Measurements from ENCODE around the gene EOGT.

EOGT gene

DNA sequence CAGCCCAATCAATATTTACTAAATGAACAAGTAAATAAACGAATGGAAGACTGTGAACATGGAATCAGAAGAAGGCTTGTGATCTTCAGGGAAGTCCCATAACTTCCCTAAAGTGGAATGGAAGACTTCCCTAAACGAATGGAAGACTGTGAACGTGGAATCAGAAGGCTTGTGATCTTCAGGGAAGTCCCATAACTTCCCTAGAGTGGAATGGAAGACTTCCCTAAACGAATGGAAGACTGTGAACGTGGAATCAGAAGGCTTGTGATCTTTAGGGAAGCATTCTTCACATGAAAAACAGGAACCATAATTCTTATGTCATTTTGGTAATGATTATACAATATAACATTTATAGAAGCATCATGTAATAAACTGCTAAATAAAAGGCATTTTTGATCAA, 38.8 kb downstream of the EOGT start:
- Mint-ChIP-seq H3K9me3 (no peaks in the 10 kb centered on the region), H3K4me1 (no peaks in the 10 kb centered on the region), H3K36me3 (ENCODE audit: insufficient read depth) (peaks cover 7% of the 10 kb centered on the region), H3K4me3 (no peak overlapping the region), H3K27me3 (peaks cover 10% of the 10 kb centered on the region), H3K27ac (ENCODE audit: low read depth) (no peak overlapping the region)
- no peak for DNase-seq (ENCODE audit: low spot score in 2 of 2)
- ATAC-seq (replicated peaks; ENCODE audit: extremely low read depth, poor library complexity, severe bottlenecking), result no peak

DNA sequence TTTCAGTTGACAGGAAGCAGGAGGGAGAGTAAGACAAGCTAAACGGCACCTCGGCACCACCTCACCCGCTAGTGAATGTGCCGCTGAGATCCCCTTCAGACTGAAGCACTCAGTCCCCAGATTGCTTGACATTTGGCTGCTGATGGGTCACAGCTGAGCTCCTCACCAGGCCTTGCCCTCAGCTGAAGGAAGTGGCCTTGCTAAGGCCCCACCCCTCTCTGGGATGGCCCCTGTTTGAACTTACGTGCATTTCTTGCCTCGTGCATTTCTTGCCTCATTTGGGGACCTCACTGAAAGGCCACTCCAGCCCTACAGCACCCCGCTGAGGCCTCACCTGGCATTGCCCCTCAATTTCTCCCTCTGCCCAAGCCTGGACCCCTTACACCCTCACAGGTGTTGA, 39.8 kb downstream of the EOGT start:
- no peak for ATAC-seq (replicated peaks; ENCODE audit: extremely low read depth, poor library complexity, severe bottlenecking)

DNA sequence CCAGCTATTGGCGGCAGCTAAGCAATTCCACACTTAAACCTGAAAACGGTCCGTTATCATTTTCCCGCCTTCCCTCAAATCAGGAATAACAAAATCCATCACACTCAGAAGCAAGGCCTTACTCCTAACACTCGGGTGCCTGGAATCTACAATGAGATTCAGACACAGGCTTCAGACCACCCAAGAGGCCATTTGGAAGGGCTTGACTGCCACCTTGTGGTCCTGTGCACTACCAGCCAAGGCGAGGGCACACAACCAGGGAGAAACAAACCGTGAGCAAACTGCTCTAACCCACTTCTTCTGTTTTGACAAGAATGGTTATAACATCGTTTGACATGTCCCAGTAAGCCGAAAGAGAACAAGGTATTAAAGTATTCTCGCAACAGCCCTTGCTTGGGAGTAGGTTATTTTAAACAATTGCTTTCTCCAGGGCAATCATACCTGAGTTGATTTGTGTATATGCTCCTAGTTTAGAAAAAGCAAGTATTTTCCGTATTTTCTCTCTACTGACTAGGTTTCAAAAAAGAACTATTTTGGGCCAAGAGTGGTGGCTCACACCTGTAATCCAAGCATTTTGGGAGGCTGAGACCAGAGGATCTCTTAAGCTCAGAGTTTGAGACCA, 41.0 kb downstream of the EOGT start:
- ATAC-seq (replicated peaks; ENCODE audit: extremely low read depth, poor library complexity, severe bottlenecking) (no peak), DNase-seq (ENCODE audit: low spot score in 2 of 2) (no peak)
- Mint-ChIP-seq H3K27me3 (peaks cover 23% of the 10 kb centered on the region), H3K4me3 (no peak overlapping the region), H3K4me1 (no peaks in the 10 kb centered on the region), H3K36me3 (ENCODE audit: insufficient read depth) (peaks cover under 1% of the 10 kb centered on the region), H3K9me3 (no peaks in the 10 kb centered on the region), H3K27ac (ENCODE audit: low read depth) (no peak overlapping the region)

More for the DNA sequence above, 39.8 kb downstream of the EOGT start:
- Mint-ChIP-seq H3K4me1 (no peaks in the 10 kb centered on the region), H3K9me3 (no peaks in the 10 kb centered on the region), H3K27ac (ENCODE audit: low read depth) (no peak overlapping the region), H3K27me3 (peaks cover 17% of the 10 kb centered on the region), H3K36me3 (ENCODE audit: insufficient read depth) (peaks cover 4% of the 10 kb centered on the region), H3K4me3 (no peak overlapping the region)
- no peak for DNase-seq (ENCODE audit: low spot score in 2 of 2)

DNA sequence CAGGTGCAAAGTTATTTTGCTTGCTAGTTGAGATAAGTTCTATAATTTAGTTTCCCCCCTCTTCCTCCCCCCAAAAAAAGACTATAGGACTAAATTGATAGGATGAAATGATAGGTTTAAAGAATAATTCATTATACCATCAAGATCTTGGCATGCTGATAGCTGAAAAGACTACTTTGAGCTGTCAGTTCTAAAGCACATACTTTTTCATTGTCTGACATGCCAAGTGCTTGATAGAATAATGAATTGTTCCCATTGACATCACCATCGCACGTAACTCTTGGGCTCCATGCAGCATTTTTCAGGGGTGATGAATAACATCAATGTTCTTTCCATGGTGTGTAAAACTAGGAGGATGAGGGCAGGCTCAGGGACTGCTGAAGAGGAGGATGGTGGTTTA, 48.8 kb downstream of the EOGT start:
- Mint-ChIP-seq H3K36me3 (ENCODE audit: insufficient read depth) (no peaks in the 10 kb centered on the region), H3K9me3 (no peaks in the 10 kb centered on the region), H3K4me1 (no peaks in the 10 kb centered on the region), H3K27ac (ENCODE audit: low read depth) (no peak overlapping the region), H3K4me3 (no peak overlapping the region), H3K27me3 (peaks cover 60% of the 10 kb centered on the region)
- no peak for DNase-seq (ENCODE audit: low spot score in 2 of 2)
- ATAC-seq (replicated peaks; ENCODE audit: extremely low read depth, poor library complexity, severe bottlenecking), result no peak

DNA sequence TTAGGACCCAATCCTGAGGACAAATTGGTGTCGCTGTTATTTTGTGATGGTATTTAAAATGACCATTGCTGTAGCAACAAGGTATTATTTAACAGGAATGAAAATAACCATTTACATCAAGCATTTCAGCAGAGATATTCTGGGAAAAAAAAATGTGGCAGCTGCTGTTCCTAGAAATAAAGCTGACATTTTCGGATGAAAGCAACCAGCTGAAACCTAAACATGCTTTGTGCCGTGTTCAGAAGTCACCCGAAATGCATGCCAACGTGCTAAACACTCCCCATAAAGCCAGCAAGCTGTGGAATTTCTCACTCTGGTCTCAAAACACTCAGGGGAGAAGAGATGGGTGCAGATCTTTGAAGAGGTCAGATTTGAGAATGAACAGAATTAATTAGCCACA, 49.6 kb downstream of the EOGT start:
- ATAC-seq (replicated peaks; ENCODE audit: extremely low read depth, poor library complexity, severe bottlenecking), result no peak
- Mint-ChIP-seq H3K36me3 (ENCODE audit: insufficient read depth) (no peaks in the 10 kb centered on the region), H3K27me3 (peaks cover 63% of the 10 kb centered on the region), H3K9me3 (no peaks in the 10 kb centered on the region), H3K4me3 (no peak overlapping the region), H3K27ac (ENCODE audit: low read depth) (no peak overlapping the region), H3K4me1 (no peaks in the 10 kb centered on the region)
- no peak for DNase-seq (ENCODE audit: low spot score in 2 of 2)

DNA sequence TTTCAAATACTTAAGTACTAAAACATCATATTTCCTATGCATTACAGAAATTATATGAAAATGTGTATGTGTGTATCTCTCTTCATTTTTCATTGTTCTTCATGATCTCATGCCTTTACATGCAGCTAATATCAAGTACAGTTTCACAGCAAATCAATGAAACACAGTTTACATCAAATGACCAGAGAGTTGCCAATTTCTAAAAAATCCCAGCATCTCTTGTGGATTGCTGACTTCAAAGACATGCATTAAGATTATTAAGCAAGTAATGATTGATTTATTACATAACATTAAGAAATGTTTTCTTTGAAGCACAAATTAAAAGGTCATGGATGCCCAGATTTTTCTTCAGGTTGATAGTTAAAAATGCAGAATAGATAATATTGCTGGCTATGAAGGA, 50.1 kb downstream of the EOGT start:
- Mint-ChIP-seq H3K27me3 (peaks cover 63% of the 10 kb centered on the region), H3K9me3 (no peaks in the 10 kb centered on the region), H3K27ac (ENCODE audit: low read depth) (no peak overlapping the region), H3K4me3 (no peak overlapping the region), H3K4me1 (no peaks in the 10 kb centered on the region), H3K36me3 (ENCODE audit: insufficient read depth) (no peaks in the 10 kb centered on the region)
- DNase-seq (ENCODE audit: low spot score in 2 of 2) (no peak), ATAC-seq (replicated peaks; ENCODE audit: extremely low read depth, poor library complexity, severe bottlenecking) (no peak)

DNA sequence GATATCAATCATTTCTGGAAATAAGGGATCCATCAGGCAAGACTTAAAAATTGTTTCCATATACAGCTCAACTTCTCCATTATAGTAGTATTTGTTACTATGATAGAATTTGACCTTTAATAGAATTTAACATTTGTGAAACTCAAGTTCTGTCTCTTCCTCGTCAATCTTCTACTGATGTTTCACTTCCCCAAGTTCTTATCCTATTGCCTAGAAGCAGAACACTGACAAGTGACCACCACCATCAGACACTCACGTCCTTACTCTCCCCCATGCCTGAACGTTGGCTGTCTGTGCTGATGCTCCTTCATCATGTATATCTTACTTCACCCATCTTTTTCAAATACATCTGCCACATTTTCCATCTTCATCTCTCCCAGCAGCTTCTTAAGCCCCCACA, 54.6 kb downstream of the EOGT start:
- Mint-ChIP-seq H3K9me3 (no peaks in the 10 kb centered on the region), H3K27me3 (peaks cover 77% of the 10 kb centered on the region), H3K4me1 (no peaks in the 10 kb centered on the region), H3K4me3 (no peak overlapping the region), H3K27ac (ENCODE audit: low read depth) (no peak overlapping the region), H3K36me3 (ENCODE audit: insufficient read depth) (no peaks in the 10 kb centered on the region)
- no peak for DNase-seq (ENCODE audit: low spot score in 2 of 2)
- ATAC-seq (replicated peaks; ENCODE audit: extremely low read depth, poor library complexity, severe bottlenecking), result no peak

DNA sequence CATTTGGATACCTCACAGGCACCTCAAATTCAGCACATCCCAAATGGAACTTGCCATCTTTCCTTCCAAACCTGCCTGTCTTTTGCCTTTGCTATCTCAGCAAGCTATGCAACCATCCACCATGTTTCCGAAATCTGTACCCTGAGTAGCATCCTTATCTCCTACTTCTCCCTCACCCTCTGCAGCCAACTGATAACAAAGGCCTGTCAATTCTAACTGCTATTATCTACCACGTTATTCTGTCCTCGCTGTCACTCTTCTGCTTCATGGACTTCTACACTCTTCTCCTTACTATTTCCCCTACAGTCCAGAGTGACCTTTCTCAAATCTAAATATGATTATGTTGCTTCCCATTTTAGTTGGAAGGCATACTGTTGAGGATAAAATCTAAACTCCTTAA, 55.6 kb downstream of the EOGT start:
- H3K4me3 Mint-ChIP-seq, result no peak overlapping the region
- ATAC-seq (replicated peaks; ENCODE audit: extremely low read depth, poor library complexity, severe bottlenecking) (no peak), DNase-seq (ENCODE audit: low spot score in 2 of 2) (no peak)
- peaks cover 81% of the 10 kb centered on the region for H3K27me3 Mint-ChIP-seq
- no peaks in the 10 kb centered on the region for H3K36me3 Mint-ChIP-seq (ENCODE audit: insufficient read depth)
- H3K4me1 Mint-ChIP-seq, result no peaks in the 10 kb centered on the region
- no peak overlapping the region for H3K27ac Mint-ChIP-seq (ENCODE audit: low read depth)
- no peaks in the 10 kb centered on the region for H3K9me3 Mint-ChIP-seq

DNA sequence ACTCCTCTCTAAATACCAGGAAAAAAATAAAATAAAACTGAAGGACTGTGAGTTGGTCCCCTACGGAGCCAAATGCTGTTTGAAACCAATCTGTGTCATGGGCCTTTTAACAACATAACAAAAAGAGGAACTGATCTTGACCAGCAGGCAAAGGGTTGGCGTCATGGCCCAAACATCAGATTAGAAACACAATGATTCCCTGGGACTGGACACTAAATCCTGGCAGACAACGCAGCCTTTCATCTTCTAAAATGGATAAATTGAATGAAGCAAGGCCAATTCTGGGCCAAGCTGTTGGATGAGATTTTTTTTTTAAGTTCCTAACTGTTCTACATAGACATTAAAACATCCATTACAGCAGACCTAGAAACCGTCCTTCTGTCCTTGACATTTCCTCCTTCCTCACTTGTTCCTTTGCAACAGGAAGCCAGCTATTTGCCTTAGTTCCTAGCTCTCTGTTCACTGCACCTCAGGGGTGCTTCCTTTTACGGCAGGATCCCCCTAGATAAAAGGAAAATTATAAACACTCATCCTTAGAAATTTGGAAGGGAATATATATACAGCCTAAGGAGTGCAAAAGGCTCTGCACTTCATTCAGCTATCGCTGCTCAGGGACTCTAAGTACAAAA, 59.6 kb downstream of the EOGT start:
- Mint-ChIP-seq H3K4me3 (no peak overlapping the region), H3K9me3 (no peaks in the 10 kb centered on the region), H3K36me3 (ENCODE audit: insufficient read depth) (peaks cover 2% of the 10 kb centered on the region), H3K27me3 (peaks cover 45% of the 10 kb centered on the region), H3K4me1 (no peaks in the 10 kb centered on the region), H3K27ac (ENCODE audit: low read depth) (no peak overlapping the region)
- no peak for DNase-seq (ENCODE audit: low spot score in 2 of 2)
- no peak for ATAC-seq (replicated peaks; ENCODE audit: extremely low read depth, poor library complexity, severe bottlenecking)

DNA sequence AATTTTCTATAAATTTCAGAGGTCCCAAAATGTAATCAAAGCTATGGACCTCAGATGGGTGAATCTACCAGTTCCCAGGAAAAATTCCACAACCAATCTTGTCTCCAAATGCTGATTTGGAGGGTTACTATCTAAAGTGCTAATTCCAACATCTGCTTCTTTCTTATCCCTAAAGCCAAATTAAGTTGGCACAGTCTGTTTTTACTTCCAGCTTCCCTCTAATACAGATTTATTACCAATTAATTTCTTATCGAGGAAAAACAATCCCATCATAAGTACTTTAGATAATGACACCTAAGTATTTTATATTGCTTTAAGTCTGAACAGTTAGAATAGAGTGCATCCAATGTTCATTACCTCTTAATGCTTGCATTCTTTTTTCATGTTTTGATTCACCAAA, 68.3 kb downstream of the EOGT start:
- no peak overlapping the region for H3K4me3 Mint-ChIP-seq
- H3K36me3 Mint-ChIP-seq (ENCODE audit: insufficient read depth), result no peaks in the 10 kb centered on the region
- H3K9me3 Mint-ChIP-seq, result no peaks in the 10 kb centered on the region
- H3K27ac Mint-ChIP-seq (ENCODE audit: low read depth), result no peak overlapping the region
- DNase-seq (ENCODE audit: low spot score in 2 of 2), result no peak
- no peaks in the 10 kb centered on the region for H3K4me1 Mint-ChIP-seq
- peaks cover 59% of the 10 kb centered on the region for H3K27me3 Mint-ChIP-seq
- ATAC-seq (replicated peaks; ENCODE audit: extremely low read depth, poor library complexity, severe bottlenecking), result no peak

DNA sequence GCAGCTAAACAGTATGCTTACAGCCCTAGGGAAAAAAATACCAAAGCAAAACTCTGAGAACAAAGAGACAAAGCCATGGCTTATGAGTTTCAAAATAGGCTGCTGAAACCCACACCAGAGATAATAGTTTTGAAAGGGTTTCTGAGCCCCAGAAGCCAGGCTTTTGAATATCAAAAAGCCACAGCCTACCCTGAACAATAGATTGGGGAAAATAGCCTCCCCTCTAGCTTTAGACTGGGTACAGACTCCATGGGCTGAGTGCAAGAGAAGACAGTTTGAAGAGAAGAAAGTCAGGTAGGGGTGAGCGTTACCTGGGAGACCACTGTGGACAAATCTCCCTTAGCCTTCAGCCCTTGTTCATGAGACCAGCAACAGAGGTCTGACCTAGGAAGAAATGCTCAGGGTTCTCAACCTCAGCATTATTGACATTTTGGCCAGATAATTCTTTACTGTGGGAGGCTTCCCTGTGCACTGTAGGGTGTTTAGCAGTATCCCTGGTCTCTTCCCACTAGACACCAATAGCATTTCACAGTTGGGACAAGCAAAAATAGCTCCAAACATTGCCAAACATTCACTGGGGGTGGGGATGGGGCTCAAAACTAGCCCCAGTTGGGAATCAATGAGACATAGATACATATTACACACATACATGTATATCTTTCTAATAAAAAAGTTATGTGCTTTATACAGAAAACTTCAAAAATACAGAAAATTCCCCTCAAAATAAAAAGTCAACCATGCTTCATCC, 69.6 kb downstream of the EOGT start:
- Mint-ChIP-seq H3K9me3 (no peaks in the 10 kb centered on the region), H3K4me1 (no peaks in the 10 kb centered on the region)

DNA sequence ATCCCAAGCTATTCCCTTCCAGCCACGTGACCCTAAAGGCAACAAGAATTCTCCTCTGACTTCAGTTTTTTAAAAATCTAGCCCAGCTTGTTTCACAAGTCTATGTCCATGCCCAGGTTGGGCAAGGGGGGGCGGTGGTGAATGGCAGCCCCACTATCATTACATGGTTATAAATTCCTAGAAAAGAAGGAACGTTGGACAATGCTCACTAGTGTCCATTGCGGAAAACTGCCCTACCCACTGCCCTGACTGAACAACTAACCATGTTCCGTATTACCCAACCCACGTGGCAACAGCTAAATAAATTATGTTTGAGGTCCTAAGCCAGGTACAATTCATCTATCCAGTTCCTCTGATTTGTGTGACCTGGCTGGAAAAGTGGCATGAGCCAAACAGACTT, 72.4 kb downstream of the EOGT start:
- Mint-ChIP-seq H3K27ac (ENCODE audit: low read depth) (no peak overlapping the region), H3K36me3 (ENCODE audit: insufficient read depth) (no peaks in the 10 kb centered on the region), H3K4me1 (no peaks in the 10 kb centered on the region), H3K9me3 (no peaks in the 10 kb centered on the region), H3K27me3 (peaks cover 77% of the 10 kb centered on the region), H3K4me3 (no peak overlapping the region)
- no peak for ATAC-seq (replicated peaks; ENCODE audit: extremely low read depth, poor library complexity, severe bottlenecking)
- DNase-seq (ENCODE audit: low spot score in 2 of 2), result no peak

More for the DNA sequence above, 69.6 kb downstream of the EOGT start:
- no peak for DNase-seq (ENCODE audit: low spot score in 2 of 2)
- H3K4me3 Mint-ChIP-seq, result no peak overlapping the region
- ATAC-seq (replicated peaks; ENCODE audit: extremely low read depth, poor library complexity, severe bottlenecking), result no peak
- H3K27ac Mint-ChIP-seq (ENCODE audit: low read depth), result no peak overlapping the region
- H3K36me3 Mint-ChIP-seq (ENCODE audit: insufficient read depth), result no peaks in the 10 kb centered on the region
- peaks cover 65% of the 10 kb centered on the region for H3K27me3 Mint-ChIP-seq

DNA sequence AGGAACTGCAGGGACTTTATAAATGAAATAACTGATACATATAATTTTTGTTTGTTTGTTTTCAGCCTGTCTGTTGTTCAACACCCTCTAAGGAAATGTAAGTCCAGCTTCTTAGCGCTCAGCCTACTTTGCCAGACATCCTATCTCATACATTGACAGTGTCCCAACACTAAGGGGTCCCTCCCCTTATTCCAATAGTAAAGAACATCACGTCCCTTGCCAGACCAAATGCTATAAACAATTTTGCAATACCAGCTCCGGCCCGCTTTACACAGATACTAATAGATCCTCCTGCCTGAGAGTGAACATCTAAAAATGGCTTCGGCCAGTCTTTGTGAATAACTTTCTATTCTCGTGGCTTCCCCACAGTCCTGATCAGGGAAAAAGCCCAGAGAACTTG, 76.6 kb downstream of the EOGT start:
- no peak for DNase-seq (ENCODE audit: low spot score in 2 of 2)

More for the DNA sequence above, 76.6 kb downstream of the EOGT start:
- Mint-ChIP-seq H3K4me1 (no peaks in the 10 kb centered on the region), H3K27me3 (peaks cover 79% of the 10 kb centered on the region), H3K9me3 (no peaks in the 10 kb centered on the region), H3K4me3 (no peak overlapping the region), H3K27ac (ENCODE audit: low read depth) (no peak overlapping the region), H3K36me3 (ENCODE audit: insufficient read depth) (peaks cover 1% of the 10 kb centered on the region)
- ATAC-seq (replicated peaks; ENCODE audit: extremely low read depth, poor library complexity, severe bottlenecking), result no peak
